ENCODE measurements around the gene SMCO1.
"Not testable (repeated sequence)": the region's sequence is repeated elsewhere in the genome, so short reads cannot be mapped to it uniquely, and the experiment has no call there.

The SMCO1 gene

GRCh38 chr3:196523841-196524240, 8.7 kb upstream of the SMCO1 start:
- DNase-seq = no peak

- not testable (repeated sequence) for DNase-seq
Observed at GRCh38 chr3:196521291-196521690, 6.1 kb upstream of the SMCO1 start.

- DNase-seq = no peak
Observed at GRCh38 chr3:196519718-196520082, 4.6 kb upstream of the SMCO1 start.

GRCh38 chr3:196518966-196519717, 4.0 kb upstream of the SMCO1 start:
- DNase-seq = peak in 6 of 58 donors; percentile 2 to 32 (median 8)

GRCh38 chr3:196517919-196518318, 2.8 kb upstream of the SMCO1 start:
- DNase-seq = no peak

- DNase-seq = no peak
Observed at GRCh38 chr3:196517162-196517800, 2.1 kb upstream of the SMCO1 start.

GRCh38 chr3:196514350-196514716, 813 bp downstream of the SMCO1 start:
- no peak for DNase-seq

- DNase-seq = no peak
Observed at GRCh38 chr3:196513697-196514349, 1.3 kb downstream of the SMCO1 start.

- DNase-seq = not testable (repeated sequence)
Observed at GRCh38 chr3:196511646-196512425, 3.3 kb downstream of the SMCO1 start.

GRCh38 chr3:196511108-196511507, 4.0 kb downstream of the SMCO1 start:
- not testable (repeated sequence) for DNase-seq

- DNase-seq = no peak
Observed at GRCh38 chr3:196506687-196507086, 8.5 kb downstream of the SMCO1 start.

GRCh38 chr3:196504556-196504955, 10.6 kb downstream of the SMCO1 start:
- DNase-seq = no peak

- DNase-seq = not testable (repeated sequence)
Observed at GRCh38 chr3:196504077-196504398, 11.1 kb downstream of the SMCO1 start.

- peak; percentile 61 to 96 (median 91) for DNase-seq
Observed at GRCh38 chr3:196503196-196504076, 11.7 kb downstream of the SMCO1 start, which contains the start of gene RNF168. Gene RNF168 (minus strand): TSS chr3:196503768. CDS start chr3:196503173, 595 bp downstream.

GRCh38 chr3:196502775-196503195, 12.4 kb downstream of the SMCO1 start:
- peak in 39 of 58 donors; percentile 5 to 64 (median 25) for DNase-seq

- DNase-seq = no peak
Observed at GRCh38 chr3:196501316-196502044, 13.7 kb downstream of the SMCO1 start.

GRCh38 chr3:196499807-196500524, 15.2 kb downstream of the SMCO1 start:
- no peak for DNase-seq

GRCh38 chr3:196499061-196499460, 16.1 kb downstream of the SMCO1 start:
- no peak for DNase-seq

GRCh38 chr3:196498297-196498696, 16.8 kb downstream of the SMCO1 start:
- DNase-seq = no peak
